Measurements from ENCODE around the gene MRPS12.
"Not testable (repeated sequence)": the region's sequence is repeated elsewhere in the genome, so short reads cannot be mapped to it uniquely, and the experiment has no call there.

Gene MRPS12

DNA sequence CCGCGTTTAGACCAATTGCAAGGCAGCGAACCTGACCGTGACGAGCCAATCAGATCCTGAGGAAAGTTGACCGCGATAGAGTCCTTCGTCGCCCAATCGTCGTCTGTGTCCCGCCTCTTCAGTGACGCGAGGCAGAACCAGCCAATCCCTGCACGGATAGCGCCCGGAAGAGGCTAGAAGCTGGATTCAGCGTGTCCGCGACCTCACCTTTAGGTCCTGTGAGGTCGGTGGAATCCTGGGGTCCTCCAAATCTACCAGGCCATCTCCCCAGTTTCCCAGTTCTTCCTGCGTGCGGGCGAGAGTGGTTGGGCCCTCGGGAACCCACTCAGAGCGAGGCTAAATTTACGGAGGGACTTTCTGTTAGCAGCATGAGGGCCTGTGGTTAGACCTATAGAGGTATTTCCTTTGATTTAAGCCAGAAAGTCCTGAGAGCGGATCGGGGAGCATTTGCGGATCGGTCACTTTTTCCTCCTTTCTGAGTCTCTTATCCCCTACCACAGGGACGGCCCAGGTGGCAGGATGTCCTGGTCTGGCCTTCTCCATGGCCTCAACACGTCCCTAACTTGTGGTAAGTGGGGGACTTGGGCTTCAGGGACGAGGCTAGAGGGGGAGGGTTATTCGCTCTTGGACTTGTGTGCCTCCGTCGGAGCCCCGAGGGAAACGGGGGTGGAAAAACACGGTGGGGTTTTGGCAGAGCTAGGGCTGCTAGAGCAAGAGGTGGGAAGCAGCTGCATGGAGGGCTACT lies at the start of gene MRPS12:
Gene MRPS12, plus strand, starts transcription at position 169 of the 745 bp plus-strand sequence. Its CDS starts 351 bp downstream, at position 520.
- peak in 45 of 56 donors; percentile 77 to 99 (median 98) for DNase-seq

DNA sequence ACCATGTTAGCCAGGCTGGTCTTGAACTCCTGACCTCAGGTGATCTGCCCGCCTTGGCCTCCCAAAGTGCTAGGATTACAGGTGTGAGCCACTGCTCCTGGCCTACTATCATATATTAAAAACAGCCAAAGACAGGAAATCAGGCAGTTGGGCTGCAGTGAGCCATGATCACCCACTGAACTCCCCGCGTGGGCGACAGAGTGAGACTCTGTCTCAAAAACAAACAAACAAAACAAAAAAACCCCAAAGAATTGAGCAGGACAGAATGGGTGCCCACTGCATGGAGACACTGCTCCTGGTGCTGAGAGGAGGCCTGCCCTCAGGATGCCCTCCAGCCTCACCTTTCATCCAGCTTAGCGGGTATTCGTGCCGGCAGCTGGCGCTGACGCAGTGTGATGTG lies 47.5 kb upstream of the MRPS12 start:
- DNase-seq, result no peak

DNA sequence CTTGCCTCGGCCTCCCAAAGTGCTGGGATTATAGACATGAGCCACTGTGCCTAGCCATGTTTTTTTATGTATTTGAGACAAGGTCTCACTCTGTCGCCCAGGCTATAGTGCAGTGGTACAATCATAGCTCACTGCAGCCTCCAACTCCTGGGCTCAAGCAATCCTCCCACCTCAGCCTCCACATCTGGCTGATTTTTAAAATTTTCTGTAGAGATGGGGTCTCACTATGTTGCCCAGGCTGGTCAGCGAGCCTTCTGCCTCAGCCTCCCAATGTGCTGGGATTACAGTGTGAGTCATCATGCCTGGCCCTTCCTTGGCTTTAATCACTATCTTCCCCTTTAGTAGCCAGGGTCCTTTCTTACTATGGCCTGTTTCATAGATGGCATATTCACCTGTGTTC lies 46.1 kb upstream of the MRPS12 start:
- DNase-seq, result not testable (repeated sequence)

DNA sequence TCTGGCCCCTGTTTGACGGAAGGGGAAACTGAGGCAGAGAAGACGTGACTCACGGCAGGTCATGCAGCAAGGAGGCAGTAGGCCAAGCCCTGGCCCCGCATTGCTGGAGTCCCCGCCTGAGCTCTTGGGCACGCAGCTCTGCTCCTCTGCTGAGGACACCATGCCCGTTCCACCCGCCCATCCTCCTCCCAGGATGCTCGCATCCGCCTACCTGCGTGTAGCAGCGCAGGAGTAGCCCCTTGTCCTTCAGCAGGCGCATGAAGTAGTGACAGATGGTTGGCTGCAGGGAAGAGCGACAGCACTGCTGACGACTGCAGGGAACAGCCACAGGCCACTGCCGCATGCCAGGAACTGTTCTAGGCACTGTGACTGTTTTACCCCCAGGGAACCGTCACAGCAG lies 41.9 kb upstream of the MRPS12 start:
- DNase-seq, result no peak

DNA sequence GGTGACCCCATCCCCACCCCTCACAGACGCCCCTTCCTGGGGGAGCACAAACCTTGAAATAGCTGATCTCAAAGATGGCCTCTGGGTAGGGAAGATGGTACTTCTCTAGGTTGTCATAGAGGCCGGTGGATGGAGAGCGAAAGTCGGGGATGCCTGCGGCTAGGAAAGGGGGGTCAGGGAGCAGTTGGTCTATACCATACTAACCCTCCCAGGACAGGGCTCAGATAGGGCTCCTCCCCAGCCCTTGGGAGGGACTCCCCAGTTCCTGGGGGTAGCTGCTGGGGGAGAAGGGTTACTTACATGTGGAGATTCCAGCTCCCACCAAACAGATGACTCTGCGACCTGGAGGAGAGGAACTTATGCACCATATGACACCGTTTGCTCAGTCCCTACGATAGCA lies 40.9 kb upstream of the MRPS12 start:
- DNase-seq, result no peak

DNA sequence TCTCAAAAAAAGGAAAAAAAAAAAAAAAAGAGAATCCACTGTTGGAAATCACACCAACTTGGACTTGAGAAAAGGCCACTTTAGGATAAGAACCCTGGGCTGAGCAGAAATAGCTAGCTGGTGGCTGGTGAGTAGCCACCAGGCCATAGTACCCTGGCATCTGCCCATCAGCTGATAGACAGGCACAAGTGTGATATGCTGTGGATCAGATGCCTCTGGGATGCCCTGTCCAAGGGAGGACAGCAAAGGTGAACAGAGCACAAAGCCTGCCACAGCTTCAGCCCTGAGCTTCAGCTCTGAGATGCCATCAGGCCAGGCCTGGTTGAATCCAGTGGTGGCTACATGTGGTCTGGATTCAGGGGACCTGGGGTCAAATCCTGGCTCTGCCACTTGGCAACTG lies 40.1 kb upstream of the MRPS12 start:
- DNase-seq, result no peak

DNA sequence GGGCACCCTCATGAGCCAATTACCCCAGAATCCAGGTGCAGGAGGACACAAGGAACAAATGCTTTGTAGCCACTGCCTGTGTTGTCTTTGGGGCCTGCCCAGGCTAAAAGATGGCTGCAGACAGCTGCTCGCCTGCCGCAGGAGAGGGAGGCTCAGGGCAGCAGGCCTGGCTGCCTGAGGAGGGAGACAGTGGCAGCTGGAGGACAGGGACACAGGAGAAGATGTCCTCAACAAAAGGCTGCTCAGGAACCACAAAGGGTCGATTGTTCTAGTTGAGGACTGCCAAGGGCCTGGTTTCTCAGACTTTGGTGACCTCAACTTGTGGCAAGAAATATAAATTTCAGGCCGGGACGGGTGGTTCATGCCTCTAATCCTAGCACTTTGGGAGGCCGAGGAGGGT lies 39.0 kb upstream of the MRPS12 start:
- DNase-seq, result peak in 41 of 56 donors; percentile 10 to 76 (median 45)

DNA sequence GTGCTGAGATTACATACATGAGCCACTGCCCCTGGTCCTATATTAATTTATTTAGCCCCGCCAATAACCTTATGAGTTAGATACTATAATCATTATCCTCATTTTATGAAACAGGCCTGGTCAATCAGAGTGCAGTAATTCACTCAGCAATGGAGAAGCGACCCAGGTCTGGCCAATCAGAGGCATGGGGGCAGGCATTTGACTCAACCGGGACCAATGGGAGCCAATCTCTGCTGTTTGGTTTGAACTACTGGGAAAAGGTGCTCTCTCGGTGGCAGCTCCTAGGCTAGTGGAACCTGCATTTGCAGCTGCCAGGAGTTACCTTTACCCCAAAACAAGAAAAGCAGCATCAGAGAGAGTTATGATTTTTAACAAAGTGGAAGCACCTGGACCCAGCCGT lies 37.9 kb upstream of the MRPS12 start:
- no peak for DNase-seq

DNA sequence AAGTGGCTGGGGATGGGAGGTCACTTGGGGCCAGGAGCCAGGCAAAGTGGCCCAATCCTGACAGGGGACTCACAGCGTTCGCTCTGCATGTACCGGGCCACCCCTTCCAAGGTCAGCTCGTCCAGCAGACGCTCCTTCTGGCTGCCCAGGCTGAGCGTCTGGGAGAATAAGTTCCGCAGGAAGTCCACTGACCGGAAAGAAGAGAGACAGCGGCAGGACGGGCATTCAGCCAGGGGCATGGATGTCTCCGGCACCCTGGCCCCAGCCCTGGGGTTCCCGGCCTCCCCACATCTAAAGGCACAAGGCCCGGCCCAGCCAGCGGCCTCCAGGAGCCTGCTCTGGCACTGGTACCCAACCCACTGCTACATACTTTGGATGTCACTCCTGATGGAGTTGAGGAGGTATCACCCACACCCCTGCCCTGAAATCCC lies 37.4 kb upstream of the MRPS12 start:
- no peak for DNase-seq

DNA sequence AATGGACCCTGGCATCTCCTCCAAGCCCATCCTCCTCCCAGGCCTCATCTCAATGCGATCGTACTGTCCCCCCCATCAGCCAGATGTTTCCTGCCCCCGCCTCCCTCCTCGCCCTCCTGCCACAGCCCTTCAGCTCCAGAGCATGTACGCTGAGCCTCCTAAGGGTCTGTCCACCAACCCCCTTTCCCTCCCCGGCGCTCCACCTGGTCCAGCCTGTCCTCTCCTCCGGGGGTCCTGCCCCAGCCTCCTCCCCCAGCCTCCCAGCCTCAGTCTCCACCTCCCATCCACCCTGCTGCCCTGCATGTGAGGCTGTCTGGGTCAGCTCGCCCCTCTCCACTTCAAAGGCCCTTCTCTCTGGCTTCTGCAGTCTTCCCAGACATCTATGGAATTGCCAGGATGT lies 35.8 kb upstream of the MRPS12 start:
- DNase-seq, result no peak

DNA sequence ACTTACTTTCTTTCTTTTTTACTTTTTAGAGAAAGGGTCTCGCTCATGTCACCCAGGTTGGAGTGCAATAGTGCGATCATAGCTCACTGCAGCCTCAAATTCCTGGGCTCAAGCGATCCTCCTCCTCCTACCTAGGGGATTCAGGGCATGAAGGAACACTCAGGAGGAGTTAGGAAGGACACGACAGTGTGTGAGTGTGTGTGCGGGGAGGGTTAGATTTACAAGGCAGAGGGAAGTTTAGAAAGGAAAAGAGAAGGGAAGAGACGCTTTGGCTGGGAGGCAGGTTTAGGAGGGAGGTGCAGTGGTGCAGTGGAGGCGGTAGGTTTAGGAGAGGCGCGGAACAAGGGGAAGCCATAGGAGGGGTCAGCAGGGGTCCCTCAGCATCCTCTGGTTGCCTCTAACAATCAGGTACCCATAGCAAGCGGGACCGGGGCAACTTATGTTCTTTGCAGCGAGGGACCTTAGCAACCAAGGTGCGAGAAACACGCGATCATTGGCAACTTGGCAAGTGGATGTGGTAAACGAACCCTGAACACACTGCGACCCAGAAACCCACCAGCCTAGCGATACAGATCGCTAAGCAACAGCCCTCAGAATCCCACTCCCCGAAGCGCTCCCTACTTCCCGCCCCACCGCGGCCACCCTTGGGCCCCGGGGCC lies 31.8 kb upstream of the MRPS12 start:
- peak in 4 of 56 donors; percentile 36 to 54 (median 44) for DNase-seq

DNA sequence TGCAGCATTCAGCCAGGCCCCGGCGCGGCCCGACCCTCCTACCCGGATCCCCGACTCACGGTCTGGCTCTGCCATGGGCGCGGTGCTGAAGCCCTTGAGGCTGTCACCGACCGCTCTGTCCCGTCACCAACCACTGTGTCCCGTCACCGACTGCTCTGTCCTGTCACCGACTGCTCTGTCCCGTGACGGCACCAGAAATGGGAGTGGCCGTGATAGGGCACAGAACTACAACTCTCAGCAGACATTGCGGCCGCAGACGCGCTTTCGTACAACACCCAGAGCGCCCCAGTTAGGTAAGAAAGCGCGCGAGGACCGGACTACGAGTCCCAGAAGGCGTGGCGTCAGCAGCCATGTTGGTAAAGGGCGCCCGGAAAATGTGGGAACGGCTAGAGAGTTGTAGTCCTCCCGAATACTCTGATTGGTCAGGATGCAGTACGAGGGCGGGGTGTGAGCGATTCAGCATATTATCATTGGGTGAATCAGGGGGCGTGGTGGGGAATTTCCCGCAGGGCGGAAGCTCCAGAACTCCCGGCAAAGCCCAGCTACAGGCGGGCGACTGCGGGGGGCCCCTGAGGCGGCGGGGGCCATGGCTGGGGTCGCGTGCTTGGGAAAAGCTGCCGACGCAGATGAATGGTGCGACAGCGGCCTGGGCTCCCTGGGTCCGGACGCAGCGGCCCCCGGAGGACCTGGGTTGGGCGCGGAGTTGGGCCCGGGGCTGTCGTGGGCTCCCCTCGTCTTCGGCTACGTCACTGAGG lies 31.1 kb upstream of the MRPS12 start, which contains the start of the genes NFKBIB and SIRT2:
Gene NFKBIB, plus strand, starts transcription at position 523 of the 755 bp plus-strand sequence. Its CDS starts 64 bp downstream, at position 587.
Gene SIRT2, minus strand, starts transcription at position 172 of the 755 bp plus-strand sequence. Its CDS starts 97 bp downstream, at position 75.
- peak; percentile 75 to 100 (median 100) for DNase-seq

DNA sequence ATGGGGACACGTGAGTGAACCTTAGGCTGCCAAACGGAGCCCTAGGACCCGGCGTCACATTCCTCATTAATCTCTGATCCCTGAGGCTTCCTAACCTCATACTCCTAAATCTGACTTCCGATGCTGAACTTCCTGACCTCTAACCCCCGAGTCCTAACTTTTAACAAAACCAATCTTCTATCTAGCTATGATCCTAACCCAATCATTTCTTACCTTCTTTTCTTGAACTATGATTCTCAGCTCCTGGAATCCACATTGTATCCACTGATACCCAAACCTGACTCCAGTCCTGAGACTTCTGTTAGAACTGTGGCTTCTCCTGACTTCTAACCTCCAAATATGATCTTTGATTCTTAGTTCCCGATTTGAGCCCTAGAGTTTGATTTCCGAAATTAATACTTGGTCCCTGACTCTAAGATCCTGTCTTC lies 30.5 kb upstream of the MRPS12 start:
- peak in 3 of 56 donors; percentile 54 to 83 (median 67) for DNase-seq

DNA sequence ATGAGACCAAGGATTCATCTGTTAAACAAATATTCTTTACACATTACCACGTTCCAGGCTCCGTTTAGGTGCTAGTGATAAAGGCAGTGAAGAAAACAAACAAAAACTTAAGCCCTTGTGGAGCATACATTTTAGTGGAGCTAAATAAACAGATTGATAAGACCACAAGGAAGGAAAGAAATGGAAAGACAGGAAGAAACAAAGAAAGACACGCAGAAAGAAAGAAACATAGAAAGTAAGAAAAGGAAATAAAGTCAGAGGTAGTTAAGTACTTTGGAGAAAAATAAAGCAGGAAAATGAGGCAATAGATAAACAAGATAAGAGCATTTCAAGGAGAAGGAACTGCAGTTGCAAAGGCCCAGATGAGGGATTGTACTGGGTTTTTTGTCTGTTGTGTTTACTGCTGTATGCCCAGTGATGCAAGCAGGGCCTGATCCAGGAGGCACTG lies 30.0 kb upstream of the MRPS12 start:
- no peak for DNase-seq

DNA sequence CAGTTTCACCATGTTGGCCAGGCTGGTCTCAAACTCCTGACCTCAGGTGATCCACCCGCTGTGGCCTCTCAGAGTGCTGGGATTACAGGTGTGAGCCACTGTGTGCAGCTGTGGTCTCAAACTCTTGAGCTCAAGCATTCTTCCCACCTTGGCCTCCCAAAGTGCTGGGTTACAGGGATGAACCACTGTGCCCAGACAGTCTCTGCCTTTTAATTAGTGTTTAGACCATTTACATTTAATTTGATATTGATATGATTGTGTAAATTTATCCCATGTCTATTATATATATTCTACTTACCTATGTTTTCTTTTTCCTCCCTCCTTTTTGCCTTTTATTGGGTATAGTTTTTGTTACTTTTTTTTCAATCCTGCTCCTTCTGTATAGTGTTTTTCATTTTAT lies 29.1 kb upstream of the MRPS12 start:
- DNase-seq, result no peak

DNA sequence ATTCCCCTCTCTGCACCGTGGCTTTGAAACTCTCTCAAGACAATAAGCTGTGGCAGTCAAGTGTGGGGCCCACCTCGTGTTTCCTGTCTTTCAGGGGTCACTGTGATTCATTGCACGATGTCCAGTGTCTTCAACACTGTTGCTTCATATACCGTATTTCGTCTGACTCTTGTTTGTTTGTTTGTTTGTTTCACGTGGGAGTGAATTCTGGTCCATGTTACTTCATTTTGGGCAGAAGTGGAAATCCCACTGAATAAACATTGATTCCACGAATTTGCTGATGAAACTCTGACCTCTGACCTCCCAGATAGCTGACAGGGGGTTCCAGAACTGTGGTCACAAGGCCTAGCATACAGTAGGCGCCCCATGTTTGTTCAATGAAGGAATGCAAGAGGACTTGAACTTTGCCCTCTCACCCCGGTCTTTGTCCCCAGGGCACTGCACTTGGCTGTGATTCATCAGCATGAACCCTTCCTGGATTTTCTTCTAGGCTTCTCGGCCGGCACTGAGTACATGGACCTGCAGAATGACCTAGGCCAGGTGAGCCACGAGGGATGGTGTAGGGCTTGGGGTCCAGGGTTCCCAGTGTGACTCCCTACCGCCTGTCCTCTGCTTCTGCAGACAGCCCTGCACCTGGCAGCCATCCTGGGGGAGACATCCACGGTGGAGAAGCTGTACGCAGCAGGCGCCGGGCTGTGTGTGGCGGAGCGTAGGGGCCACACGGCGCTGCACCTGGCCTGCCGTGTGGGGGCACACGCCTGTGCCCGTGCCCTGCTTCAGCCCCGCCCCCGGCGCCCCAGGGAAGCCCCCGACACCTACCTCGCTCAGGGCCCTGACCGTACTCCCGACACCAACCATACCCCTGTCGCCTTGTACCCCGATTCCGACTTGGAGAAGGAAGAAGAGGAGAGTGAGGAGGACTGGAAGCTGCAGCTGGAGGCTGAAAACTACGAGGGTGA lies 25.9 kb upstream of the MRPS12 start:
- no peak for DNase-seq

DNA sequence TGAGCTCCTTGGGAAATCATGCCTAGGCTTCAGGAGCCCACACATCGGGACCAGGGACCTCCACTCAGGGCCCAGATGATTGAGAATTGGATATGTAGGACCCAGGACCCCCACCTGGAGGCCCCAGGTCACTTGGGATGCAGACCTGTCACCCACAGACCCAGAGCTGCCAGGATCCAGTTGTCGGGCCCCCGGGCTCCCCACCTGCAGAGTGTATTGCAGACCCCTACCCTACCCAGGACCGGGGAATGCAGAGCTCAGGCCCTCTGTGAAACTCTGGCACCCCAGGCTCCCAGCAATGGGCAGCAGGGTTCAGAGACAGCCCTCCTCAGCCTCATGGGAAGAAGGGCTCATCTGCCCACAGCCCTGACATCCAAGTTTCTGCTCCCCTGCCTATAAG lies 25.1 kb upstream of the MRPS12 start:
- DNase-seq, result no peak

DNA sequence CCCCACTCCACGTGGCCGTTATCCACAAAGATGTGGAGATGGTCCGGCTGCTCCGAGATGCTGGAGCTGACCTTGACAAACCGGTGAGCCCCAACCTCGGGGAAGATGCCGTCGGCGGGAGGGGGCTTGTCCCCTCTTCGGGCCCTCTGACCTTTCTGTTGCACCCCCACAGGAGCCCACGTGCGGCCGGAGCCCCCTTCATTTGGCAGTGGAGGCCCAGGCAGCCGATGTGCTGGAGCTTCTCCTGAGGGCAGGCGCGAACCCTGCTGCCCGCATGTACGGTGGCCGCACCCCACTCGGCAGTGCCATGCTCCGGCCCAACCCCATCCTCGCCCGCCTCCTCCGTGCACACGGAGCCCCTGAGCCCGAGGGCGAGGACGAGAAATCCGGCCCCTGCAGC lies 23.5 kb upstream of the MRPS12 start:
- DNase-seq, result no peak

DNA sequence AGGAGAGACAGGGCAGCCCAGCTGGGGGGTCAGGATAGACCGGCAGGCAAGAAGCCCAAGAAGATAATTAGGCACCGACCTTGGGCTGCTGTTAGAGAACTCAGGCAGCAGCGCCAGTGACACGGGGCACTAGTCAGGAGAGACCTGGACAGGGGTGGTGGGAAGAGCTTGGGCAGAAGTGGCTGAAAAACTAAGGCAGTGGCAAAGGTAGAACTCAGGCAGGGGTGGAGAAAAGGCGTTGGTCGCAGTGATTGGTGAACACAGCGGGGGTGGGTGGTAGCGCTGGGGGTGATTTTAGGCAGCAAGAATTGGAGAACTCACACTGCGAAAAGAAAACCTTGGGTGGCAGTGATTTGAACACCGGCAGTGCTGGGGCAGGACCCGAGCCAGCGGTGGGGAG lies 23.1 kb upstream of the MRPS12 start:
- no peak for DNase-seq

DNA sequence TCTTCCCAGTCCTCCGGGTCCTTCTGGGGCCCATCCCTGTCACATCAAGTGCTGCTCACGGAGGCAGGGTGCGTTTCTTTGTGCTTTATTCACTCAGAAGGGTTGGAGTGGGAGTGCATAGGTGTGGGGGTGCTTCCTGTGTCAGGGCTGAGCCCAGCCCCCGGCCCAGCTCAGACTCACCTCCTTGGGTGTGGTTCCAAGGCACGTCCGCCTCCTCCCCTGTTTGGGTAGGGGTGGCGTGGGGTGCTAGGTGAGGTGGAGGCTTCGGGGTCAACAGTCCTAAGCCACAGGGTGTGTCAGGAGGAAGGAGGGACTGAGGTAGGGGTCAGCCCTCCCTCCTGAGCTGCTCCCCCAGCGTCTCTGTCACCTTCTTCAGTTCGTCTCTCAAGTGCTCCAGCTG lies 21.8 kb upstream of the MRPS12 start:
- peak in 17 of 56 donors; percentile 8 to 64 (median 34) for DNase-seq

DNA sequence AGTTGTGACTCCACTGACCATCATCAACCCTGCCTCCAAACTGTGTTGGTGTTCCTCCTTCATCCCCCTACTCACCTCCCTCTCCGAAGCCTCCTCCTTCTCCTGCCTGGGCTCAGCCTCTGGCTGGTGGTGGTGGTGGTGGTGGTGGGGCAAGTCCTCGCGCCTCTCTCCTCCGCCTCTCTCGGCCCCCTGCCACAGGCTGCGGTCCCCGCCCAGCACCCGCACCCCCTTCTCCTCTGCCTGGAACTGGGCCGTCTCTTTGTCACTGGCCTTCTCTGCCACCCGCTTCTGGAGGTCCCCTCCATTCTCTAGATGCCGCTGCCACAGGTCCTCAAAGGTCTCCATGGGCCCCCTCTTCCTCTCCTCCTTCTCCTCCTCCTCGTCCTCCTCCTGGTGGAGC lies 20.3 kb upstream of the MRPS12 start:
- DNase-seq, result no peak

All from nucleus accumbens (tissue), 56 donors.